PC-3 (cell line): ENCODE data around the gene EEPD1. TPM values are rescaled to one million over a fixed set of nuclear protein-coding genes. Genes with fewer than 3 reads are reported as not detected.

ENCODE experiments used
- ATAC-seq: fragments of 200-7000 bp; cut with Tn5 transposase; 2 replicates; pipeline ENCODE4 v1.9.1; 2020; ENCODE audit warnings: mild to moderate bottlenecking, moderate library complexity
- BruUV-seq: library from RNA; stranded (reverse); fragments of 400-500 nt; replicated peaks from 2 replicates; lab custom pipeline; 2021; lab: Mats Ljungman, UMichigan
- CTCF ChIA-PET: fragments of 300-600 bp; sonication (Branson Sonifier 250); formaldehyde crosslinking; loops from one replicate; lab custom pipeline; 2022; ENCODE audit warnings: antibody characterized with exemption; lab: Charles Lee
- POLR2A ChIA-PET: fragments of 300-600 bp; sonication (Branson Sonifier 250); formaldehyde crosslinking; loops from one replicate; lab custom pipeline; 2022; ENCODE audit warnings: antibody characterized with exemption; ENCODE audit not compliant: unreplicated experiment; lab: Charles Lee
- DNase-seq: peaks from one replicate; pipeline ENCODE4 v3.0.0-alpha.2; 2015
- H2AFZ ChIP-seq: fragments of 300-600 bp; sonication (generic); 2 replicates; pipeline ENCODE4 v1.6.0; 2016; ENCODE audit warnings: antibody characterized with exemption, low read length
- H3F3A ChIP-seq: fragments of 300-600 bp; sonication (generic); one replicate; pipeline ENCODE4 v1.6.0; 2017; ENCODE audit warnings: antibody characterized with exemption, low read length, control low read depth, mild to moderate bottlenecking; ENCODE audit not compliant: unreplicated experiment
- H3K27ac ChIP-seq: fragments of 300-600 bp; sonication (generic); 2 replicates; pipeline ENCODE4 v1.5.1; 2016; ENCODE audit warnings: mild to moderate bottlenecking, low read length
- H3K27me3 ChIP-seq: fragments of 300-600 bp; sonication (generic); 2 replicates; pipeline ENCODE4 v1.6.1; 2016; ENCODE audit warnings: low read length, mixed read lengths
- H3K36me3 ChIP-seq: fragments of 300-600 bp; sonication (generic); 2 replicates; pipeline ENCODE4 v1.6.1; 2016; ENCODE audit warnings: low read depth, mixed run types, low read length, mixed read lengths
- H3K4me1 ChIP-seq: fragments of 300-600 bp; sonication (generic); 2 replicates; pipeline ENCODE4 v1.5.1; 2016; ENCODE audit warnings: low read length; ENCODE audit not compliant: insufficient read depth
- H3K4me2 ChIP-seq: fragments of 300-600 bp; sonication (generic); 2 replicates; pipeline ENCODE4 v1.6.0; 2016; ENCODE audit warnings: low read length
- H3K4me3 ChIP-seq: fragments of 300-600 bp; sonication (generic); 2 replicates; pipeline ENCODE4 v1.5.1; 2016; ENCODE audit warnings: mild to moderate bottlenecking, low read length, mixed read lengths
- H3K79me2 ChIP-seq: fragments of 300-600 bp; sonication (generic); 2 replicates; pipeline ENCODE4 v1.6.1; 2017; ENCODE audit warnings: low read length, mixed read lengths
- H3K9ac ChIP-seq: fragments of 300-600 bp; sonication (generic); 2 replicates; pipeline ENCODE4 v1.6.0; 2016; ENCODE audit warnings: mild to moderate bottlenecking, low read length
- H3K9me2 ChIP-seq: fragments of 300-600 bp; sonication (generic); replicated peaks from 2 replicates; pipeline ENCODE4 v1.6.1; 2016; ENCODE audit warnings: mixed run types, low read length, mixed read lengths
- H3K9me3 ChIP-seq: fragments of 300-600 bp; sonication (generic); 2 replicates; pipeline ENCODE4 v1.6.1; 2016; ENCODE audit warnings: low read length, mixed read lengths
- H4K20me1 ChIP-seq: fragments of 300-600 bp; sonication (generic); 2 replicates; pipeline ENCODE4 v1.6.1; 2016; ENCODE audit warnings: low read length, mixed read lengths
- EZH2 ChIP-seq: fragments of 300-600 bp; sonication (generic); IDR thresholded peaks from one replicate; pipeline ENCODE4 v1.6.1; 2017; ENCODE audit warnings: antibody characterized with exemption, mild to moderate bottlenecking, low read length; ENCODE audit not compliant: unreplicated experiment
- EZH2phosphoT487 ChIP-seq: fragments of 300-600 bp; sonication (generic); IDR thresholded peaks from 2 replicates; pipeline ENCODE4 v1.6.1; 2018; ENCODE audit warnings: mild to moderate bottlenecking, antibody characterized with exemption, low read length, borderline replicate concordance
- intact Hi-C: fragments of 100-400 bp; cut with micrococcal nuclease; formaldehyde crosslinking; loops from 2 replicates; pipeline ENCODE4 v1.9.0; 2023
- total RNA-seq: library from RNA; depleted of rRNA; stranded (reverse); fragments of >200 nt; gene quantifications from 2 replicates; pipeline ENCODE4 v1.2.3, GENCODE V29; 2014
- TF ChIP-seq, protein P1 (sequence below): fragments of 300-600 bp; sonication (generic); conservative IDR thresholded peaks from 2 replicates; pipeline ENCODE4 v1.5.1; 2017; ENCODE audit warnings: antibody characterized with exemption, low read depth, mild to moderate bottlenecking, low read length

The EEPD1 gene
- total RNA-seq, 1 experiment from 2014 or later = 28.3 TPM

DNA sequence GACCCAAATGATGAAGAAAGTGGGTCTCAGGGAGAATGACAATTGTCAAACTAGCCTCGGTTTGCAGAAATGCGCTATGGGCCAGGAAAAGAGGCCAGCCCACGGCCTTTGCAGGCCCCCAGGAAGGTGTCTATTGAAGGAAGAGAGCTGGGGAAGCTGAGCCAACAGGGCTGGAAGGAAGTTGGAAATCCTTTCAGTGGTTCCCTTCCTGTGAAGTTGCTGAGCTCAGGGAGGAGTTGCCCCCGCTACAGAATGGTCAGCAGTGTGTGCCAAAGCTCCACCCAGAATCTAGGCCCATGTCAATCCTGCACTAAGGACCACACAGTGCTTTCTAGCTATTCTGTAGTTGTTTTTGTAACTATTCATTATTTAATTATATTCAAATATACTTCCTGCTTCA lies 145.1 kb downstream of the EEPD1 start:
- intact Hi-C loops = no loop called here
- CTCF ChIA-PET = no interaction called here
- no peak for ATAC-seq

DNA sequence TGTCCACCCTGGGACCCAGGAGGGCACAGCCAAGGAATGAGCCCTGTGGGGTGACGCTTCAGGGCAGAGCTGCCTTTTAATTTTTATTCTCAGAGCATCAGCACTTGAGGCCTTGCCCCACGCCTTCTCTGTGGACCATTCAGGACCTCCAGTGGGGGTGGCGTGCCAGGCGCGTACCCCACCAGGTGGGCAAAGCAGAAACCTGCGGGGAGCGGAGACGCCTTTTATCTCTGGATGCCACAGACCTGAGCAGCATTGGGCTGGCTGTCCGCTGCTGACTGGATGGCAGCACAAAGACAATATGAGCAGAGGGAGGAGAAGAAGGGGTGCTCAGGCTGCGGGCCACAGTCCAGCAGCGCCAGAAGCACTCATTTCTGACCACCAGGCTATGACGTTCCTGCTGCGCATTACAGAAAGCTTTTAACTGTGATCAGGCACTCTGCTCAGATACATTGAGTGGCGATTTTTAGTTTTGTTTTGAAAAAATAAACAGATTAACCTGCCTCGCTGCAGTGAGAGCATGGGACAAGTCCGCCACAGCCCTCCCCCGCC lies 146.2 kb downstream of the EEPD1 start:
- Histone ChIP-seq H3K79me2 (no peaks in the 10 kb centered on the region), H3K27ac (no peak overlapping the region), H4K20me1 (peaks cover 6% of the 10 kb centered on the region; the same call in 1 of the 2 replicates), H3K4me3 (no peak overlapping the region), H3K27me3 (no peaks in the 10 kb centered on the region), H3K4me2 (no peak overlapping the region), H3K9me2 (no peaks in the 10 kb centered on the region), H3K9me3 (no peaks in the 10 kb centered on the region), H2AFZ (no peak overlapping the region), H3K36me3 (peaks cover 8% of the 10 kb centered on the region; the same call in 1 of the 2 replicates), H3K4me1 (peaks cover 35% of the 10 kb centered on the region), H3K9ac (no peak overlapping the region), H3F3A (peaks cover 13% of the 10 kb centered on the region)
- intact Hi-C loops = no loop called here
- ATAC-seq (no peak), DNase-seq (no peak)
- CTCF ChIA-PET = no interaction called here
- POLR2A ChIA-PET = interaction anchor here (0.6 kb wide), 1 partner anchor 599 kb away, joined by 6 read pairs; no protein-coding TSS in a partner anchor
- BruUV-seq = no TSS peak
- TF ChIP-seq EZH2phosphoT487 (no peak), EZH2 (no peak)
- TF ChIP-seq, protein P1, sequence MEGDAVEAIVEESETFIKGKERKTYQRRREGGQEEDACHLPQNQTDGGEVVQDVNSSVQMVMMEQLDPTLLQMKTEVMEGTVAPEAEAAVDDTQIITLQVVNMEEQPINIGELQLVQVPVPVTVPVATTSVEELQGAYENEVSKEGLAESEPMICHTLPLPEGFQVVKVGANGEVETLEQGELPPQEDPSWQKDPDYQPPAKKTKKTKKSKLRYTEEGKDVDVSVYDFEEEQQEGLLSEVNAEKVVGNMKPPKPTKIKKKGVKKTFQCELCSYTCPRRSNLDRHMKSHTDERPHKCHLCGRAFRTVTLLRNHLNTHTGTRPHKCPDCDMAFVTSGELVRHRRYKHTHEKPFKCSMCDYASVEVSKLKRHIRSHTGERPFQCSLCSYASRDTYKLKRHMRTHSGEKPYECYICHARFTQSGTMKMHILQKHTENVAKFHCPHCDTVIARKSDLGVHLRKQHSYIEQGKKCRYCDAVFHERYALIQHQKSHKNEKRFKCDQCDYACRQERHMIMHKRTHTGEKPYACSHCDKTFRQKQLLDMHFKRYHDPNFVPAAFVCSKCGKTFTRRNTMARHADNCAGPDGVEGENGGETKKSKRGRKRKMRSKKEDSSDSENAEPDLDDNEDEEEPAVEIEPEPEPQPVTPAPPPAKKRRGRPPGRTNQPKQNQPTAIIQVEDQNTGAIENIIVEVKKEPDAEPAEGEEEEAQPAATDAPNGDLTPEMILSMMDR = no peak

More for the DNA sequence above, 145.1 kb downstream of the EEPD1 start:
- Histone ChIP-seq H3K9me3 (no peaks in the 10 kb centered on the region), H3K36me3 (peaks cover 8% of the 10 kb centered on the region; the same call in 1 of the 2 replicates), H3K4me2 (no peak overlapping the region), H3K9ac (no peak overlapping the region), H3K4me3 (no peak overlapping the region), H3K27me3 (no peaks in the 10 kb centered on the region), H3K9me2 (no peaks in the 10 kb centered on the region), H3K4me1 (peaks cover 25% of the 10 kb centered on the region), H3F3A (peaks cover 10% of the 10 kb centered on the region), H2AFZ (no peak overlapping the region), H4K20me1 (no peaks in the 10 kb centered on the region), H3K79me2 (no peaks in the 10 kb centered on the region), H3K27ac (no peak overlapping the region)
- no TSS peak for BruUV-seq
- POLR2A ChIA-PET = no interaction called here
- no peak for DNase-seq
- TF ChIP-seq, protein P1 = no peak
- no peak for TF ChIP-seq EZH2
- TF ChIP-seq EZH2phosphoT487 = no peak

DNA sequence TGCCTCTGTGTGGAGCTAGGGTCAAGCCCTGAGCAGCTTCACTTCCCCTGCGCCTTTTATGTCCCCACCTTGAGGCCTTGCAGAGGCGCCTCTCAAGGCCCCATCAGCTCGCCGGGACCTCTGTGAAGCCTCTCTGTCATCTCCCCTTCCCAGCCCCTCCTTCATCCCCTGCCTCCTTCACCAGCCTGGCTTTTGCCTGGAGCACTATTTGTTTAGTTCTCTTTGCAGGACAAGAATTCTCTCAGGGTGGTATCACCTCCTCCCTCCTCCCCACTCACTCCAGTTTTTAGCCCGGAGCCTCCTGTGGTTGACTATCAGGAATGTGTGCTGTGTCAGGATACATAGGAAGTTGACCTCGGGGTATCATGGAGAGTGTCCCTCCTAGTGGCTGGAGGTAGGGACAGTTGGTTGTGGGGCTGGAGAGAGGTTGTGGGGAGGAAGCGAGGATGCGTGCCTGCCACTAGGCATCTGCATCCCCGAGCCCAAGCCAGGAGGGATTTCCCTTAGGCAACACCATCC lies 146.8 kb downstream of the EEPD1 start:
- Histone ChIP-seq H3K9me3 (no peaks in the 10 kb centered on the region), H3F3A (peaks cover 13% of the 10 kb centered on the region), H3K79me2 (no peaks in the 10 kb centered on the region), H3K9me2 (no peaks in the 10 kb centered on the region), H3K36me3 (peaks cover 8% of the 10 kb centered on the region; the same call in 1 of the 2 replicates), H3K4me2 (no peak overlapping the region), H3K4me1 (peaks cover 39% of the 10 kb centered on the region), H4K20me1 (peaks cover 8% of the 10 kb centered on the region; the same call in 1 of the 2 replicates), H2AFZ (no peak overlapping the region), H3K4me3 (no peak overlapping the region), H3K27me3 (no peaks in the 10 kb centered on the region), H3K9ac (no peak overlapping the region), H3K27ac (no peak overlapping the region)
- intact Hi-C loops = loop anchor here (5.0 kb wide), 1 partner anchor 383 kb away; no protein-coding TSS in a partner anchor
- no peak for TF ChIP-seq EZH2
- no peak for DNase-seq
- ChIA-PET CTCF (interaction anchor here (0.6 kb wide), 1 partner anchor 210 kb away, joined by 6 read pairs; no protein-coding TSS in a partner anchor), POLR2A (no interaction called here)
- no TSS peak for BruUV-seq
- no peak for ATAC-seq
